ENCODE data around the gene RPTOR. TPM values are rescaled to one million over a fixed set of nuclear protein-coding genes. Genes with fewer than 3 reads are reported as not detected.

Gene RPTOR
- total and polyA plus RNA-seq, 3 experiments from 2014 or later: 7.9 to 69.4 (median 63.9) TPM

GRCh38 chr17:80546267-80546666, 1.6 kb downstream of the RPTOR start:
- ChIA-PET CTCF (interaction anchor here (1.6 kb wide), 1 partner anchor 26 kb away, joined by 3 read pairs; no protein-coding TSS in a partner anchor), POLR2A (no interaction called here)
- Histone ChIP-seq H3K4me1 (ENCODE audit: insufficient read depth, low read length) (peaks cover 17% of the 10 kb centered on the region), H3K27ac (ENCODE audit: low read depth, low read length) (peak overlapping the region; percentile 14), H3K27me3 (ENCODE audit: insufficient read depth, low read length, poor library complexity, severe bottlenecking) (peaks cover 5% of the 10 kb centered on the region), H3K36me3 (ENCODE audit: insufficient read depth, low read length) (no peaks in the 10 kb centered on the region), H3K9me3 (ENCODE audit: low read length) (no peaks in the 10 kb centered on the region), H3K4me3 (ENCODE audit: low read length) (peak overlapping the region; percentile 87)
- no peak for DNase-seq
- Mint-ChIP-seq H3K9me3 (no peaks in the 10 kb centered on the region), H3K36me3 (peaks cover 0 to 21% (median 3%) of the 10 kb centered on the region in 3 donors), H3K4me3 (peak overlapping the region; percentile 30 to 97 (median 95)), H3K27me3 (peaks cover 8 to 20% of the 10 kb centered on the region in 2 donors), H3K27ac (peak overlapping the region in 2 of 8 donors; percentile 10 to 42), H3K4me1 (peaks cover 36 to 47% (median 40%) of the 10 kb centered on the region in 3 donors)

- no peaks in the 10 kb centered on the region for H3K27me3 Mint-ChIP-seq
- Histone ChIP-seq H3K9me3 (ENCODE audit: low read length) (no peaks in the 10 kb centered on the region), H3K4me3 (ENCODE audit: low read length) (no peak overlapping the region), H3K27me3 (ENCODE audit: insufficient read depth, low read length, poor library complexity, severe bottlenecking) (no peaks in the 10 kb centered on the region), H3K27ac (ENCODE audit: low read depth, low read length) (no peak overlapping the region), H3K36me3 (ENCODE audit: insufficient read depth, low read length) (no peaks in the 10 kb centered on the region), H3K4me1 (ENCODE audit: insufficient read depth, low read length) (no peaks in the 10 kb centered on the region)
- H3K4me1 Mint-ChIP-seq: peaks cover 21 to 35% (median 30%) of the 10 kb centered on the region in 3 donors
- ChIA-PET POLR2A (no interaction called here), CTCF (no interaction called here)
- H3K9me3 Mint-ChIP-seq: no peaks in the 10 kb centered on the region
- H3K4me3 Mint-ChIP-seq: no peak overlapping the region
- DNase-seq: no peak
- H3K36me3 Mint-ChIP-seq: peaks cover 0 to 48% (median 13%) of the 10 kb centered on the region in 3 donors
- no peak overlapping the region for H3K27ac Mint-ChIP-seq
These were observed 7.9 kb downstream of the RPTOR start for GRCh38 chr17:80552523-80552922.

- Histone ChIP-seq H3K27ac (ENCODE audit: low read depth, low read length) (no peak overlapping the region), H3K4me1 (ENCODE audit: insufficient read depth, low read length) (no peaks in the 10 kb centered on the region), H3K27me3 (ENCODE audit: insufficient read depth, low read length, poor library complexity, severe bottlenecking) (no peaks in the 10 kb centered on the region), H3K4me3 (ENCODE audit: low read length) (no peak overlapping the region), H3K9me3 (ENCODE audit: low read length) (no peaks in the 10 kb centered on the region), H3K36me3 (ENCODE audit: insufficient read depth, low read length) (no peaks in the 10 kb centered on the region)
- Mint-ChIP-seq H3K4me3 (peak overlapping the region in 1 of 7 donors; percentile 9), H3K27ac (peak overlapping the region in 1 of 8 donors; percentile 92), H3K27me3 (no peaks in the 10 kb centered on the region), H3K9me3 (no peaks in the 10 kb centered on the region), H3K36me3 (peaks cover 0 to 58% (median 17%) of the 10 kb centered on the region in 3 donors), H3K4me1 (peaks cover 24 to 32% (median 29%) of the 10 kb centered on the region in 3 donors)
- POLR2A ChIA-PET: no interaction called here
- DNase-seq: no peak
- CTCF ChIA-PET: no interaction called here
These were observed 10.6 kb downstream of the RPTOR start for GRCh38 chr17:80555266-80555665.

GRCh38 chr17:80558046-80558445, 13.4 kb downstream of the RPTOR start:
- no peak overlapping the region for H3K4me3 Mint-ChIP-seq
- no peaks in the 10 kb centered on the region for H3K27me3 ChIP-seq (ENCODE audit: insufficient read depth, low read length, poor library complexity, severe bottlenecking)
- H3K36me3 ChIP-seq (ENCODE audit: insufficient read depth, low read length): no peaks in the 10 kb centered on the region
- H3K4me1 Mint-ChIP-seq: peaks cover 15 to 26% (median 24%) of the 10 kb centered on the region in 3 donors
- H3K27ac ChIP-seq (ENCODE audit: low read depth, low read length): no peak overlapping the region
- no peak for DNase-seq
- H3K36me3 Mint-ChIP-seq: peaks cover 0 to 46% (median 9%) of the 10 kb centered on the region in 3 donors
- POLR2A ChIA-PET: no interaction called here
- no peaks in the 10 kb centered on the region for H3K4me1 ChIP-seq (ENCODE audit: insufficient read depth, low read length)
- no peaks in the 10 kb centered on the region for H3K9me3 ChIP-seq (ENCODE audit: low read length)
- CTCF ChIA-PET: interaction anchor here (0.9 kb wide), 1 partner anchor 16 kb away, joined by 4 read pairs; no protein-coding TSS in a partner anchor
- no peaks in the 10 kb centered on the region for H3K9me3 Mint-ChIP-seq
- H3K27me3 Mint-ChIP-seq: no peaks in the 10 kb centered on the region
- H3K4me3 ChIP-seq (ENCODE audit: low read length): no peak overlapping the region
- peak overlapping the region in 1 of 8 donors; percentile 57 for H3K27ac Mint-ChIP-seq

GRCh38 chr17:80559825-80560251, 15.2 kb downstream of the RPTOR start:
- no peaks in the 10 kb centered on the region for H3K9me3 ChIP-seq (ENCODE audit: low read length)
- no peaks in the 10 kb centered on the region for H3K36me3 ChIP-seq (ENCODE audit: insufficient read depth, low read length)
- no peak overlapping the region for H3K4me3 ChIP-seq (ENCODE audit: low read length)
- peaks cover 0 to 40% (median 8%) of the 10 kb centered on the region in 3 donors for H3K36me3 Mint-ChIP-seq
- H3K4me1 ChIP-seq (ENCODE audit: insufficient read depth, low read length): no peaks in the 10 kb centered on the region
- peaks cover 18 to 27% (median 26%) of the 10 kb centered on the region in 3 donors for H3K4me1 Mint-ChIP-seq
- CTCF ChIA-PET: no interaction called here
- no peaks in the 10 kb centered on the region for H3K9me3 Mint-ChIP-seq
- POLR2A ChIA-PET: no interaction called here
- DNase-seq: no peak
- no peak overlapping the region for H3K27ac Mint-ChIP-seq
- H3K27ac ChIP-seq (ENCODE audit: low read depth, low read length): no peak overlapping the region
- no peaks in the 10 kb centered on the region for H3K27me3 ChIP-seq (ENCODE audit: insufficient read depth, low read length, poor library complexity, severe bottlenecking)
- peaks cover 0 to 1% of the 10 kb centered on the region in 2 donors for H3K27me3 Mint-ChIP-seq
- no peak overlapping the region for H3K4me3 Mint-ChIP-seq

- H3K27ac ChIP-seq (ENCODE audit: low read depth, low read length): no peak overlapping the region
- Mint-ChIP-seq H3K4me3 (no peak overlapping the region), H3K27me3 (peaks cover 0 to 1% of the 10 kb centered on the region in 2 donors), H3K9me3 (no peaks in the 10 kb centered on the region), H3K4me1 (peaks cover 20 to 37% (median 26%) of the 10 kb centered on the region in 3 donors), H3K27ac (peak overlapping the region in 2 of 8 donors; percentile 1 to 68), H3K36me3 (peaks cover 0 to 26% (median 6%) of the 10 kb centered on the region in 3 donors)
- no peak for DNase-seq
- no peaks in the 10 kb centered on the region for H3K4me1 ChIP-seq (ENCODE audit: insufficient read depth, low read length)
- POLR2A ChIA-PET: no interaction called here
- H3K4me3 ChIP-seq (ENCODE audit: low read length): no peak overlapping the region
- H3K27me3 ChIP-seq (ENCODE audit: insufficient read depth, low read length, poor library complexity, severe bottlenecking): no peaks in the 10 kb centered on the region
- CTCF ChIA-PET: no interaction called here
- H3K9me3 ChIP-seq (ENCODE audit: low read length): no peaks in the 10 kb centered on the region
- no peaks in the 10 kb centered on the region for H3K36me3 ChIP-seq (ENCODE audit: insufficient read depth, low read length)
These were observed 17.0 kb downstream of the RPTOR start for GRCh38 chr17:80561541-80562114.

GRCh38 chr17:80564545-80564944, 19.9 kb downstream of the RPTOR start:
- POLR2A ChIA-PET: no interaction called here
- DNase-seq: no peak
- Mint-ChIP-seq H3K27me3 (peaks cover 0 to 1% of the 10 kb centered on the region in 2 donors), H3K9me3 (no peaks in the 10 kb centered on the region), H3K27ac (peak overlapping the region in 1 of 8 donors; percentile 15), H3K4me3 (no peak overlapping the region), H3K36me3 (peaks cover 0 to 10% (median 5%) of the 10 kb centered on the region in 3 donors), H3K4me1 (peaks cover 18 to 36% (median 18%) of the 10 kb centered on the region in 3 donors)
- no peak overlapping the region for H3K27ac ChIP-seq (ENCODE audit: low read depth, low read length)
- no peak overlapping the region for H3K4me3 ChIP-seq (ENCODE audit: low read length)
- no peaks in the 10 kb centered on the region for H3K27me3 ChIP-seq (ENCODE audit: insufficient read depth, low read length, poor library complexity, severe bottlenecking)
- no peaks in the 10 kb centered on the region for H3K4me1 ChIP-seq (ENCODE audit: insufficient read depth, low read length)
- H3K36me3 ChIP-seq (ENCODE audit: insufficient read depth, low read length): no peaks in the 10 kb centered on the region
- no peaks in the 10 kb centered on the region for H3K9me3 ChIP-seq (ENCODE audit: low read length)
- CTCF ChIA-PET: interaction anchor here (1.4 kb wide), 1 partner anchor 11 kb away, joined by 4 read pairs; no protein-coding TSS in a partner anchor

GRCh38 chr17:80565343-80566053, 20.9 kb downstream of the RPTOR start:
- Histone ChIP-seq H3K36me3 (ENCODE audit: insufficient read depth, low read length) (no peaks in the 10 kb centered on the region), H3K4me1 (ENCODE audit: insufficient read depth, low read length) (no peaks in the 10 kb centered on the region), H3K27me3 (ENCODE audit: insufficient read depth, low read length, poor library complexity, severe bottlenecking) (no peaks in the 10 kb centered on the region), H3K4me3 (ENCODE audit: low read length) (no peak overlapping the region), H3K9me3 (ENCODE audit: low read length) (no peaks in the 10 kb centered on the region), H3K27ac (ENCODE audit: low read depth, low read length) (no peak overlapping the region)
- Mint-ChIP-seq H3K27me3 (peaks cover 0 to 1% of the 10 kb centered on the region in 2 donors), H3K4me1 (peaks cover 17 to 36% (median 24%) of the 10 kb centered on the region in 3 donors), H3K4me3 (peak overlapping the region in 1 of 7 donors; percentile 46), H3K27ac (peak overlapping the region in 1 of 8 donors; percentile 39), H3K9me3 (no peaks in the 10 kb centered on the region), H3K36me3 (peaks cover 0 to 5% (median 5%) of the 10 kb centered on the region in 3 donors)
- ChIA-PET POLR2A (no interaction called here), CTCF (interaction anchor here (1.4 kb wide), 1 partner anchor 10 kb away, joined by 4 read pairs; no protein-coding TSS in a partner anchor)
- DNase-seq: no peak

Measured in CD8-positive, alpha-beta memory T cell (primary cell).